GM12872 (cell line): ENCODE measurements around the gene CASZ1.

Experiments
- TF ChIP-seq, protein P1 (sequence below): IDR thresholded peaks from 3 replicates; pipeline ENCODE4 v1.5.1; 2011; ENCODE audit warnings: low read depth, mild to moderate bottlenecking, low read length, moderate library complexity; ENCODE audit not compliant: insufficient read depth

Gene CASZ1

DNA sequence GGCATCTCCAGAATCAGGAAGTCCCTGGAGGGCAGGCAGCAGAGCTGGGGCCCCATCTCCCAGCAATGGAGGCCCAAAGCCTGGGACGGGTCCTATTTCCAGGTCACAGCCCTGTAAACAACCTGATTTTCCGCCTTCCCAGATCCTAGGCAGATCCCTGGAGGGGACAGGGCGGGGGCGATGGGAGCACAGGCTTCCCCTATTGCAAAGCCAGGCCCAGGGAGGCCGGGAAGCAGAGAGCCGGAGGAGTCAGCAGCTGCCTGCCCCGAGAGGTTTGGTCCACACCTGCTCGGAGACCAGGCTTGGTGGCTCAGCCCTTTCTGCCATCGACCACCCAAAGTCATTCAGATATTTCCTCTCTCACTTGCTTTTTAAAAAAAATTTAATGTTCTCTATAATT lies 29.2 kb downstream of the CASZ1 start:
- TF ChIP-seq, protein P1, sequence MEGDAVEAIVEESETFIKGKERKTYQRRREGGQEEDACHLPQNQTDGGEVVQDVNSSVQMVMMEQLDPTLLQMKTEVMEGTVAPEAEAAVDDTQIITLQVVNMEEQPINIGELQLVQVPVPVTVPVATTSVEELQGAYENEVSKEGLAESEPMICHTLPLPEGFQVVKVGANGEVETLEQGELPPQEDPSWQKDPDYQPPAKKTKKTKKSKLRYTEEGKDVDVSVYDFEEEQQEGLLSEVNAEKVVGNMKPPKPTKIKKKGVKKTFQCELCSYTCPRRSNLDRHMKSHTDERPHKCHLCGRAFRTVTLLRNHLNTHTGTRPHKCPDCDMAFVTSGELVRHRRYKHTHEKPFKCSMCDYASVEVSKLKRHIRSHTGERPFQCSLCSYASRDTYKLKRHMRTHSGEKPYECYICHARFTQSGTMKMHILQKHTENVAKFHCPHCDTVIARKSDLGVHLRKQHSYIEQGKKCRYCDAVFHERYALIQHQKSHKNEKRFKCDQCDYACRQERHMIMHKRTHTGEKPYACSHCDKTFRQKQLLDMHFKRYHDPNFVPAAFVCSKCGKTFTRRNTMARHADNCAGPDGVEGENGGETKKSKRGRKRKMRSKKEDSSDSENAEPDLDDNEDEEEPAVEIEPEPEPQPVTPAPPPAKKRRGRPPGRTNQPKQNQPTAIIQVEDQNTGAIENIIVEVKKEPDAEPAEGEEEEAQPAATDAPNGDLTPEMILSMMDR, result no peak

- TF ChIP-seq, protein P1, result no peak
Observed at GRCh38 chr1:10765734-10766478, 30.5 kb downstream of the CASZ1 start.

DNA sequence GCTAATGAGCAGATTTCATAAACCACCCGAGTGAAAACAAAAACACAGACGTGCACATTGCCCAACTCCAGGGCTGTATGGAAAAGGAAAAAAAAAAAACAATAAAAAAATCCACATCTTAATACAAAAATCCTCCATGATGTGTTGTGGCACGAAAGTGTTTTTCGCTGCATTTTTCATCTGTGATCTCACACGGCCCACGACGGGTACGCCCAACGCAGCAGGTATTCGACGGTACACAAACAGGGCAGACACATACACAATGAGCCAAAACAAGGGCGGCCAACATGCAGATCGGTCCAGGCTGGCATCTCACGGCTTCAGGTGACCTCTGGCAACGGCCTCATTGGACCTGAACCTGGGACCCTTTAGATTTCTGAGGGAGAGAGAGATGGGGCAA lies 31.1 kb downstream of the CASZ1 start:
- TF ChIP-seq, protein P1, result no peak

- TF ChIP-seq, protein P1, result no peak
Observed at GRCh38 chr1:10764296-10764798, 32.1 kb downstream of the CASZ1 start.

GRCh38 chr1:10762875-10763274 lies 33.6 kb downstream of the CASZ1 start:
- TF ChIP-seq, protein P1, result no peak

GRCh38 chr1:10762153-10762523 lies 34.3 kb downstream of the CASZ1 start:
- TF ChIP-seq, protein P1, result no peak

DNA sequence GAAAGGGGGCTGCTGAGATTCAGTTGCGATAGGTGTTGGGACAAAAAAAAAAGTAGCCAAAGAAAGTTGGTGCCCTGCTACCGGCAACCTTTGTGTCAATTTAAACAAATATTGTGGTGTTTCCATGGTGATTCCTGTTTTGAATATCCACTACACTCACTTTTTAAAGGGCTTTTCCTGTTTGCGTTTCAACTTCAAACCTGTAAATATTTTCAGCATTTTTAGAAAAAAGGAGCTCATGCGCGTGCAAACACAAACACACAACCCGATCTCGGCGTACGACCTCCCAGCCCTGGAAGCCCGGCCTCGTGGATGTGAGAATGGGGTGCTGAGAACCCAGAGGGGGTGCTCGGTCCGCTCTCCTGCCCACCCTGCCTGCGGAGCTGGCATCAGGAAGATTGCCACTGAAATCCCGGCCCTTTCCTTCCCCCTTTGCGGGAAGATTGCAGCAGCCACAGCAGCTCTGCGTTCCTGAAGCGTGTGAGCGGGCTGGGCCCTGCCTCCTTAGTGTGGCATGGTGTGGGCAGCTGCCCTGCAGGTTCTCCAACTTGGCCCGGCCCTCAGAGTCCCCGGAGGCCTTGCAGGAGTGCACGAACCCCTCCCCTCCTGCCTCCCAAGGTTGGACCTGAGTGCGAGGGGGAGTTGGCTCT lies 34.8 kb downstream of the CASZ1 start:
- TF ChIP-seq, protein P1, result no peak
